GM21619 (cell line): ENCODE measurements around the gene THAP11.

ENCODE experiments used
- ATAC-seq: cut with Tn5 transposase; IDR thresholded peaks from one replicate; pipeline ENCODE4 v1.9.1; 2021; ENCODE audit not compliant: unreplicated experiment

The THAP11 gene

GRCh38 chr16:67841816-67842508 is at the start of gene THAP11:
TSS of gene THAP11 (plus strand) at chr16:67842320. CDS start at chr16:67842555, 235 bp downstream.
- peak; percentile 43 for ATAC-seq

GRCh38 chr16:67796099-67796718 is 45.9 kb upstream of the THAP11 start:
- no peak for ATAC-seq

GRCh38 chr16:67800338-67800926 is 41.7 kb upstream of the THAP11 start:
- ATAC-seq: no peak

GRCh38 chr16:67801241-67801640 is 40.9 kb upstream of the THAP11 start:
- no peak for ATAC-seq

GRCh38 chr16:67801883-67802282 is 40.2 kb upstream of the THAP11 start:
- no peak for ATAC-seq

- no peak for ATAC-seq
Observed at GRCh38 chr16:67803894-67804293, 38.2 kb upstream of the THAP11 start.

GRCh38 chr16:67804853-67805542 is 37.1 kb upstream of the THAP11 start:
- ATAC-seq: no peak

GRCh38 chr16:67805718-67806427 is 36.2 kb upstream of the THAP11 start:
- ATAC-seq: no peak

- peak; percentile 90 for ATAC-seq
Observed at GRCh38 chr16:67806428-67807147, 35.5 kb upstream of the THAP11 start, which contains the start of the genes RANBP10 and TSNAXIP1. TSS of gene RANBP10 (minus strand) at chr16:67806560. CDS start at chr16:67806536, 24 bp downstream. TSS of gene TSNAXIP1 (plus strand) at chr16:67806889. CDS start at chr16:67807150, 261 bp downstream.

- ATAC-seq: no peak
Observed at GRCh38 chr16:67807148-67807682, 34.9 kb upstream of the THAP11 start.

- ATAC-seq: no peak
Observed at GRCh38 chr16:67811899-67812298, 30.2 kb upstream of the THAP11 start.

GRCh38 chr16:67814567-67814966 is 27.6 kb upstream of the THAP11 start:
- ATAC-seq: no peak

GRCh38 chr16:67820608-67821259 is 21.4 kb upstream of the THAP11 start:
- no peak for ATAC-seq

GRCh38 chr16:67822511-67822910 is 19.6 kb upstream of the THAP11 start:
- ATAC-seq: no peak

- ATAC-seq: no peak
Observed at GRCh38 chr16:67825119-67825518, 17.0 kb upstream of the THAP11 start.

- ATAC-seq: no peak
Observed at GRCh38 chr16:67825906-67826305, 16.2 kb upstream of the THAP11 start.

- ATAC-seq: no peak
Observed at GRCh38 chr16:67828651-67829050, 13.5 kb upstream of the THAP11 start.

- no peak for ATAC-seq
Observed at GRCh38 chr16:67833030-67833414, 9.1 kb upstream of the THAP11 start.

- peak; percentile 96 for ATAC-seq
Observed at GRCh38 chr16:67833415-67834241, 8.5 kb upstream of the THAP11 start.
